Measurements from ENCODE around the gene GTPBP4. TPM values are rescaled to one million over a fixed set of nuclear protein-coding genes. Genes with fewer than 3 reads are reported as not detected.

Gene GTPBP4
- total RNA-seq, 1 donor from 2014 or later, result 53.4 TPM

- no peak overlapping the region for H3K27ac Mint-ChIP-seq
- no peaks in the 10 kb centered on the region for H3K27me3 ChIP-seq
- no peak overlapping the region for H3K4me3 Mint-ChIP-seq
These were observed 44.0 kb upstream of the GTPBP4 start for GRCh38 chr10:944034-944831.

DNA sequence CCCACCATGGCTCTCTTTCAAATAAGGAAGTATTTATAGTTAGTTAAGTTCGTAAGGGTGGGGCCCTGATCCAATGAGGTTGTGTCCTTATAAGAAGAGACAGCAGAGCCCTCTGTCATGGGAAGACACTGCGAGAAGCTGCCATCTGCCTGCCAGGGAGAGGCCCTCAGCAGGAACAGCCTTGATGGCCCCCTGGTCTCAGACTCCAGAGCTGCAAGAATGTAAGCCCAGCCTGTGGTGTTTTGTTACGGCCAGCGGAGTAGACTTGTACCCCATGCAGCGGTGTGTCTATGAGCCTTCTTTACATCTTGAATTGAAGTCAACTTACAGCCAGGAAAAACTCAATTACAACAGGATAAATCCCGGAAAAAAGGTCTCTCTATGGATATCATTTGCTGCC, 42.5 kb upstream of the GTPBP4 start:
- H3K4me2 ChIP-seq, result no peak overlapping the region
- TF ChIP-seq, protein P1, sequence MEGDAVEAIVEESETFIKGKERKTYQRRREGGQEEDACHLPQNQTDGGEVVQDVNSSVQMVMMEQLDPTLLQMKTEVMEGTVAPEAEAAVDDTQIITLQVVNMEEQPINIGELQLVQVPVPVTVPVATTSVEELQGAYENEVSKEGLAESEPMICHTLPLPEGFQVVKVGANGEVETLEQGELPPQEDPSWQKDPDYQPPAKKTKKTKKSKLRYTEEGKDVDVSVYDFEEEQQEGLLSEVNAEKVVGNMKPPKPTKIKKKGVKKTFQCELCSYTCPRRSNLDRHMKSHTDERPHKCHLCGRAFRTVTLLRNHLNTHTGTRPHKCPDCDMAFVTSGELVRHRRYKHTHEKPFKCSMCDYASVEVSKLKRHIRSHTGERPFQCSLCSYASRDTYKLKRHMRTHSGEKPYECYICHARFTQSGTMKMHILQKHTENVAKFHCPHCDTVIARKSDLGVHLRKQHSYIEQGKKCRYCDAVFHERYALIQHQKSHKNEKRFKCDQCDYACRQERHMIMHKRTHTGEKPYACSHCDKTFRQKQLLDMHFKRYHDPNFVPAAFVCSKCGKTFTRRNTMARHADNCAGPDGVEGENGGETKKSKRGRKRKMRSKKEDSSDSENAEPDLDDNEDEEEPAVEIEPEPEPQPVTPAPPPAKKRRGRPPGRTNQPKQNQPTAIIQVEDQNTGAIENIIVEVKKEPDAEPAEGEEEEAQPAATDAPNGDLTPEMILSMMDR (IDR thresholded peaks at IDR 0.05), result no peak
- TF ChIP-seq EZH2phosphoT487 (IDR thresholded peaks at IDR 0.05) (no peak), EZH2 (IDR thresholded peaks at IDR 0.05) (no peak)
- peaks cover 4% of the 10 kb centered on the region for H3K27me3 Mint-ChIP-seq (ENCODE audit: insufficient read depth, low read depth)

More at GRCh38 chr10:944034-944831, 44.0 kb upstream of the GTPBP4 start:
- H3K79me2 ChIP-seq (ENCODE audit: low read depth), result no peaks in the 10 kb centered on the region
- DNase-seq (ENCODE audit: low spot score), result no peak
- no peak overlapping the region for H3K4me2 ChIP-seq
- no peaks in the 10 kb centered on the region for H4K20me1 ChIP-seq (ENCODE audit: low read depth)
- H3K27ac ChIP-seq, result no peak overlapping the region
- H3K36me3 ChIP-seq, result no peaks in the 10 kb centered on the region
- TF ChIP-seq EZH2 (IDR thresholded peaks at IDR 0.05) (no peak), EZH2phosphoT487 (IDR thresholded peaks at IDR 0.05) (no peak)
- TF ChIP-seq, protein P1 (IDR thresholded peaks at IDR 0.05), result no peak
- H3K27me3 Mint-ChIP-seq (ENCODE audit: insufficient read depth, low read depth), result peaks cover 6% of the 10 kb centered on the region
- H3K9ac ChIP-seq, result no peak overlapping the region
- H3K9me3 ChIP-seq (ENCODE audit: low read depth), result no peaks in the 10 kb centered on the region
- H3K36me3 Mint-ChIP-seq, result no peaks in the 10 kb centered on the region
- no peak overlapping the region for H3K4me3 ChIP-seq
- no peaks in the 10 kb centered on the region for H3F3A ChIP-seq (ENCODE audit: low read depth)
- no peaks in the 10 kb centered on the region for H3K9me3 Mint-ChIP-seq
- H2AFZ ChIP-seq (replicated peaks), result no peak overlapping the region
- no peaks in the 10 kb centered on the region for H3K4me1 ChIP-seq
- peaks cover 8% of the 10 kb centered on the region for H3K4me1 Mint-ChIP-seq

GRCh38 chr10:947051-947450, 41.2 kb upstream of the GTPBP4 start:
- Mint-ChIP-seq H3K9me3 (no peaks in the 10 kb centered on the region), H3K4me3 (no peak overlapping the region), H3K27me3 (ENCODE audit: insufficient read depth, low read depth) (peaks cover 4% of the 10 kb centered on the region), H3K27ac (no peak overlapping the region), H3K36me3 (no peaks in the 10 kb centered on the region), H3K4me1 (peaks cover 8% of the 10 kb centered on the region)
- TF ChIP-seq, protein P1 (IDR thresholded peaks at IDR 0.05), result no peak
- TF ChIP-seq EZH2 (IDR thresholded peaks at IDR 0.05) (no peak), EZH2phosphoT487 (IDR thresholded peaks at IDR 0.05) (no peak)
- H4K20me1 ChIP-seq (ENCODE audit: low read depth), result no peaks in the 10 kb centered on the region
- DNase-seq (ENCODE audit: low spot score), result no peak
- H3K27me3 ChIP-seq, result no peaks in the 10 kb centered on the region
- H3K4me2 ChIP-seq, result no peak overlapping the region
- no peaks in the 10 kb centered on the region for H3F3A ChIP-seq (ENCODE audit: low read depth)
- H3K36me3 ChIP-seq, result no peaks in the 10 kb centered on the region
- no peaks in the 10 kb centered on the region for H3K79me2 ChIP-seq (ENCODE audit: low read depth)
- H3K9me3 ChIP-seq (ENCODE audit: low read depth), result no peaks in the 10 kb centered on the region
- no peak overlapping the region for H3K4me3 ChIP-seq
- no peaks in the 10 kb centered on the region for H3K4me1 ChIP-seq
- H3K27ac ChIP-seq, result no peak overlapping the region
- no peak overlapping the region for H2AFZ ChIP-seq (replicated peaks)
- H3K9ac ChIP-seq, result no peak overlapping the region

More for the DNA sequence above, 42.5 kb upstream of the GTPBP4 start:
- no peaks in the 10 kb centered on the region for H3F3A ChIP-seq (ENCODE audit: low read depth)
- no peak overlapping the region for H3K27ac ChIP-seq
- no peaks in the 10 kb centered on the region for H3K9me3 ChIP-seq (ENCODE audit: low read depth)
- no peaks in the 10 kb centered on the region for H4K20me1 ChIP-seq (ENCODE audit: low read depth)
- H3K27me3 ChIP-seq, result no peaks in the 10 kb centered on the region
- no peak overlapping the region for H3K4me3 ChIP-seq
- Mint-ChIP-seq H3K4me3 (no peak overlapping the region), H3K4me1 (peaks cover 8% of the 10 kb centered on the region), H3K27ac (no peak overlapping the region), H3K36me3 (no peaks in the 10 kb centered on the region), H3K9me3 (no peaks in the 10 kb centered on the region)
- H3K4me1 ChIP-seq, result no peaks in the 10 kb centered on the region
- H3K36me3 ChIP-seq, result no peaks in the 10 kb centered on the region
- no peaks in the 10 kb centered on the region for H3K79me2 ChIP-seq (ENCODE audit: low read depth)
- no peak overlapping the region for H3K9ac ChIP-seq
- peak; percentile 38 for DNase-seq (ENCODE audit: low spot score)
- no peak overlapping the region for H2AFZ ChIP-seq (replicated peaks)

Data from neural progenitor cell (in vitro differentiated cells).